ENCODE results near the gene HINFP. TPM values are rescaled to one million over a fixed set of nuclear protein-coding genes. Genes with fewer than 3 reads are reported as not detected.
A peak's percentile ranks its signal among the peaks of the same experiment; 100 is the strongest.

The HINFP gene
- total and polyA plus RNA-seq, 2 of the 8 experiments (the other 6 are each of a cell fraction or from before 2014, with no cell fraction given): 35.0 to 37.3 TPM

DNA sequence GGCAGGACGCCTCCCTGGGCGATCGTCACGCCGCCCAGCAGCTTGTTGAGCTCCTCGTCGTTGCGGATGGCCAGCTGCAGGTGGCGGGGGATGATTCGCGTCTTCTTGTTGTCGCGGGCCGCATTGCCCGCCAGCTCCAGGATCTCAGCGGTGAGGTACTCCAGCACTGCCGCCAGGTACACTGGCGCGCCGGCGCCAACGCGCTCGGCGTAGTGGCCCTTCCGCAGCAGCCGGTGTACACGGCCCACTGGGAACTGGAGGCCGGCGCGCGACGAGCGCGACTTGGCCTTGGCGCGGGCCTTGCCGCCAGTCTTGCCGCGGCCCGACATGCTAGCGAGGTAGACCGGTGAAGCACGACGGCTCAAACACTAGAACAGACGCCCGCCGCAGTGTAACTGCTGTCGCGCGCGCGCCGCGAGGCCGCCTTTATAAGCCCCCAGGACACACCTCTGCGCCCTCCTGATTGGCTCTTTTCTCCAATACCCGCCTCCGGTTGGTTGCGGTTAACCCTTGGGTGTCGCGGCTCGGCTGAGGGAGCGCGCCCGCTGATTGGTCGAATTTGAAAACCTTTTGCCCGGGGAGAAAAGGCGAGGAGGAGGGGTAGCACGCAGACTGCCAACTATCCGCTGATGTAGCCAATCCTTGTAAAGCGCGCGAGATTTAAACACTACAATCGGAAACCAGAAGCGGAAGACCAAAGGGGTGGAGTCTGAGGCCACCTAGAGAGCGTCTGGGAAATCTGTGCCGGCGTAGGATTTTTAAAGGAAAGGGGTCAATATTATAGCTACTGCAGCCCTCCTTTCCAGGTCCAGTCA lies 26.1 kb upstream of the HINFP start (continued):
- TF ChIP-seq HDAC2 (IDR thresholded peaks at IDR 0.05; ENCODE audit: borderline replicate concordance in 1 of 2, low read depth in 2 of 2, low read length in 2 of 2) (peak in 1 of 2 experiments; percentile 53; a peak in 2 of 4 replicates), CBX5 (IDR thresholded peaks at IDR 0.05; ENCODE audit: low read depth, low read length) (no peak), PHF8 (conservative IDR thresholded peaks at IDR 0.05; ENCODE audit: low read depth, low read length) (peak; percentile 99), JUN (IDR thresholded peaks at IDR 0.05; ENCODE audit: low read depth, low read length) (no peak), SRF (IDR thresholded peaks at IDR 0.05; ENCODE audit: low read depth, low read length) (no peak), CREB1 (IDR thresholded peaks at IDR 0.05) (0 out of 2 replicates have a peak, but pooled peaks have one; percentile 26), SIRT6 (IDR thresholded peaks at IDR 0.05; ENCODE audit: low read length) (no peak), ATF2 (IDR thresholded peaks at IDR 0.05; ENCODE audit: low read length) (no peak), KDM4A (IDR thresholded peaks at IDR 0.05; ENCODE audit: low read depth, low read length, severe bottlenecking) (peak; percentile 74), HDAC6 (IDR thresholded peaks at IDR 0.05; ENCODE audit: low read depth, low read length) (no peak), EZH2 (IDR thresholded peaks at IDR 0.05; ENCODE audit: low read depth, low read length, severe bottlenecking) (no peak), SP4 (IDR thresholded peaks at IDR 0.05; ENCODE audit: low read length) (peak; percentile 86; the same call in 1 of the 2 replicates), TAF7 (optimal IDR thresholded peaks at IDR 0.05; ENCODE audit: borderline replicate concordance, low read depth, low read length) (peak; percentile 98), ZNF274 (IDR thresholded peaks at IDR 0.05; ENCODE audit: borderline replicate concordance, extremely low read depth, low read length) (no peak), TBP (IDR thresholded peaks at IDR 0.05; ENCODE audit: low read depth, low read length) (peak; percentile 99), CEBPB (IDR thresholded peaks at IDR 0.05; ENCODE audit: low read depth, low read length) (no peak), GTF2F1 (IDR thresholded peaks at IDR 0.05; ENCODE audit: borderline replicate concordance, low read depth, low read length) (peak; percentile 99), BACH1 (IDR thresholded peaks at IDR 0.05; ENCODE audit: low read length) (no peak), SUZ12 (IDR thresholded peaks at IDR 0.05; ENCODE audit: low read length) (no peak), NRF1 (IDR thresholded peaks at IDR 0.05; ENCODE audit: low read depth, low read length) (no peak), ATF3 (IDR thresholded peaks at IDR 0.05; ENCODE audit: insufficient read depth, low read depth, low read length) (no peak), CHD1 (IDR thresholded peaks at IDR 0.05; ENCODE audit: low read depth, low read length) (no peak; the same call in 1 of the 2 replicates)

All from H1 (cell line).